H1 (cell line): Measurements from ENCODE around the gene SPRED1. TPM values are rescaled to one million over a fixed set of nuclear protein-coding genes. Genes with fewer than 3 reads are reported as not detected.

ENCODE experiments used
- CTCF ChIA-PET: fragments of 300-600 bp; sonication (Branson Sonifier 250); formaldehyde crosslinking; loops from one replicate; lab custom pipeline; 2021; ENCODE audit not compliant: partially characterized antibody; lab: Charles Lee
- POLR2A ChIA-PET: fragments of 300-600 bp; sonication (Branson Sonifier 250); formaldehyde crosslinking; loops from one replicate; lab custom pipeline; 2021; ENCODE audit warnings: inconsistent platforms; ENCODE audit not compliant: partially characterized antibody; lab: Charles Lee
- DNase-seq, 2 experiments: peaks; one replicate each; pipeline versions ENCODE4 v3.0.0 to v3.0.0-alpha.2; 2010 to 2022; ENCODE audit warnings: low spot score in 2 of 2, low read depth in 1 of 2, mixed read lengths in 1 of 2
- FAIRE-seq: peaks from 2 replicates; lab custom pipeline; 2011; peaks lifted over from hg19 to GRCh38; lab: Jason Lieb, UNC
- H2AFZ ChIP-seq: 2 replicates; pipeline ENCODE4 v1.8.1; 2012; ENCODE audit warnings: low read length, inconsistent platforms
- H2AK5ac ChIP-seq: 2 replicates; pipeline ENCODE4 v1.6.1; 2013; ENCODE audit warnings: low read depth, low read length
- H2BK120ac ChIP-seq: replicated peaks from 2 replicates; pipeline ENCODE3; 2013; ENCODE audit warnings: low read depth, low read length, inconsistent platforms
- H2BK12ac ChIP-seq: 2 replicates; pipeline ENCODE4 v1.6.1; 2013; ENCODE audit warnings: low read depth, low read length
- H2BK15ac ChIP-seq: 2 replicates; pipeline ENCODE4 v1.6.1; 2013; ENCODE audit warnings: low read length
- H2BK20ac ChIP-seq: 2 replicates; pipeline ENCODE4 v1.6.1; 2013; ENCODE audit warnings: low read length
- H2BK5ac ChIP-seq: 2 replicates; pipeline ENCODE4 v1.6.1; 2013; ENCODE audit warnings: low read depth, low read length
- H3K14ac ChIP-seq: 2 replicates; pipeline ENCODE4 v1.6.1; 2013; ENCODE audit warnings: inconsistent platforms; ENCODE audit not compliant: insufficient read length
- H3K18ac ChIP-seq: 2 replicates; pipeline ENCODE4 v1.6.1; 2013; ENCODE audit warnings: low read length; ENCODE audit errors: extremely low read depth
- H3K23ac ChIP-seq: 2 replicates; pipeline ENCODE4 v1.6.1; 2013; ENCODE audit warnings: inconsistent platforms; ENCODE audit not compliant: insufficient read length
- H3K23me2 ChIP-seq: 2 replicates; pipeline ENCODE4 v1.6.1; 2013; ENCODE audit warnings: low read depth, low read length
- H3K27ac ChIP-seq: 2 replicates; pipeline ENCODE4 v1.6.1; 2011; ENCODE audit warnings: low read depth, low read length, inconsistent platforms
- H3K27me3 ChIP-seq, 4 experiments: replicated peaks in 1 of 4; 1 replicate in 1 of 4; 2 replicates in 3 of 4; pipeline versions ENCODE4 v1.6.1 to v1.8.1; 2011 to 2013; ENCODE audit warnings: low read length in 3 of 4, mild to moderate bottlenecking in 3 of 4, inconsistent platforms in 2 of 4, mixed read lengths in 2 of 4, moderate library complexity in 1 of 4; ENCODE audit not compliant: control insufficient read depth in 3 of 4, insufficient read depth in 3 of 4; ENCODE audit errors: extremely low read depth in 1 of 4
- H3K36me3 ChIP-seq, 4 experiments: 2 replicates each; pipeline versions ENCODE4 v1.6.1 to v1.8.1; 2011 to 2013; ENCODE audit warnings: mild to moderate bottlenecking in 4 of 4, low read length in 3 of 4, moderate library complexity in 2 of 4, control low read depth in 1 of 4, inconsistent platforms in 1 of 4; ENCODE audit not compliant: insufficient read depth in 4 of 4, control insufficient read depth in 2 of 4
- H3K4ac ChIP-seq: replicated peaks from 2 replicates; pipeline ENCODE3; 2013; ENCODE audit warnings: low read length, low read depth, mixed read lengths, inconsistent platforms; ENCODE audit not compliant: insufficient read length
- H3K4me1 ChIP-seq, 4 experiments: replicated peaks in 1 of 4; 1 replicate in 1 of 4; 2 replicates in 3 of 4; pipeline versions ENCODE4 v1.6.1 to v1.8.1; 2011 to 2013; ENCODE audit warnings: low read length in 3 of 4, inconsistent platforms in 2 of 4, mixed read lengths in 1 of 4; ENCODE audit not compliant: insufficient read depth in 4 of 4, control insufficient read depth in 3 of 4
- H3K4me2 ChIP-seq, 2 experiments: 2 replicates each; pipeline versions ENCODE4 v1.6.1 to v1.8.1; 2011 to 2013; ENCODE audit warnings: low read depth in 2 of 2, low read length in 2 of 2, control low read depth in 1 of 2, inconsistent platforms in 1 of 2, mild to moderate bottlenecking in 1 of 2; ENCODE audit not compliant: insufficient read depth in 1 of 2
- H3K4me3 ChIP-seq, 4 experiments: fragments of 200-600, 300-600 bp in 1 of 4; sonication (generic), shearing (Covaris generic), sonication (Bioruptor Twin) in 1 of 4; 2 replicates each; pipeline versions ENCODE4 v1.5.1 to v1.8.1; 2011 to 2016; ENCODE audit warnings: low read length in 4 of 4, low read depth in 3 of 4, control low read depth in 2 of 4, inconsistent platforms in 2 of 4, mild to moderate bottlenecking in 2 of 4, mixed read lengths in 1 of 4, moderate library complexity in 1 of 4; ENCODE audit not compliant: insufficient read depth in 2 of 4; ENCODE audit errors: extremely low read depth in 1 of 4
- H3K56ac ChIP-seq: replicated peaks from 2 replicates; pipeline ENCODE3; 2013; ENCODE audit warnings: low read depth, mild to moderate bottlenecking, mixed read lengths, low read length, inconsistent platforms; ENCODE audit not compliant: insufficient read length
- H3K79me1 ChIP-seq: 2 replicates; pipeline ENCODE4 v1.6.1; 2013; ENCODE audit warnings: low read depth, low read length, control low read depth
- H3K79me2 ChIP-seq, 2 experiments: 2 replicates each; pipeline versions ENCODE4 v1.6.1 to v1.8.1; 2012 to 2013; ENCODE audit warnings: low read length in 2 of 2, mild to moderate bottlenecking in 2 of 2, inconsistent platforms in 1 of 2; ENCODE audit not compliant: insufficient read depth in 2 of 2, control insufficient read depth in 1 of 2
- H3K9ac ChIP-seq, 4 experiments: replicated peaks in 1 of 4; 1 replicate in 1 of 4; 2 replicates in 3 of 4; pipeline versions ENCODE4 v1.6.1 to v1.8.1; 2011 to 2013; ENCODE audit warnings: low read depth in 3 of 4, low read length in 3 of 4, control low read depth in 2 of 4, mild to moderate bottlenecking in 2 of 4, moderate library complexity in 2 of 4, inconsistent platforms in 1 of 4; ENCODE audit errors: extremely low read depth in 1 of 4
- H3K9me3 ChIP-seq, 2 experiments: 2 replicates each; pipeline versions ENCODE4 v1.6.1 to v1.8.1; 2012 to 2013; ENCODE audit warnings: mild to moderate bottlenecking in 2 of 2, moderate library complexity in 2 of 2, control low read depth in 1 of 2, inconsistent platforms in 1 of 2, low read depth in 1 of 2, low read length in 1 of 2, mixed read lengths in 1 of 2; ENCODE audit not compliant: insufficient read depth in 2 of 2
- H4K20me1 ChIP-seq, 2 experiments: replicated peaks in 1 of 2; 2 replicates each; pipeline versions ENCODE3 to v1.8.1; 2011 to 2013; ENCODE audit warnings: inconsistent platforms in 2 of 2, low read length in 2 of 2, mild to moderate bottlenecking in 1 of 2; ENCODE audit not compliant: insufficient read depth in 2 of 2, control insufficient read depth in 1 of 2
- H4K5ac ChIP-seq: 2 replicates; pipeline ENCODE4 v1.6.1; 2013; ENCODE audit warnings: low read length, low read depth, mixed read lengths, inconsistent platforms; ENCODE audit not compliant: insufficient read length
- H4K8ac ChIP-seq: 2 replicates; pipeline ENCODE4 v1.8.0; 2013; ENCODE audit warnings: mild to moderate bottlenecking, moderate library complexity, low read length, inconsistent platforms; ENCODE audit not compliant: insufficient read depth; ENCODE audit errors: extremely low read depth
- H4K91ac ChIP-seq: replicated peaks from 2 replicates; pipeline ENCODE3; 2013; ENCODE audit warnings: low read length, mixed read lengths, inconsistent platforms; ENCODE audit not compliant: insufficient read length
- CBX8 ChIP-seq: fragments of 300-800, 300-1000 bp; sonication (generic); IDR thresholded peaks from 2 replicates; pipeline ENCODE4 v1.7.1; 2016; ENCODE audit warnings: low read depth, low read length, borderline replicate concordance
- CEBPB ChIP-seq: IDR thresholded peaks from 2 replicates; pipeline ENCODE4 v1.6.1; 2012; ENCODE audit warnings: low read depth, low read length
- GTF2F1 ChIP-seq: IDR thresholded peaks from 2 replicates; pipeline ENCODE4 v1.6.1; 2012; ENCODE audit warnings: low read depth, low read length, improper control_type of control experiment, borderline replicate concordance
- KDM4A ChIP-seq: IDR thresholded peaks from one replicate; pipeline ENCODE4 v1.7.1; 2012; ENCODE audit warnings: low read depth, mild to moderate bottlenecking, moderate library complexity, low read length, inconsistent platforms; ENCODE audit not compliant: severe bottlenecking
- KDM5A ChIP-seq: fragments of 200-600 bp; IDR thresholded peaks from 2 replicates; pipeline ENCODE4 v1.7.1; 2012; ENCODE audit warnings: mild to moderate bottlenecking, low read length, inconsistent platforms, mixed read lengths
- MAFK ChIP-seq: IDR thresholded peaks from 2 replicates; pipeline ENCODE4 v1.6.1; 2012; ENCODE audit warnings: low read depth, mild to moderate bottlenecking, improper control_type of control experiment, low read length
- RXRA ChIP-seq: IDR thresholded peaks from 2 replicates; pipeline ENCODE4 v1.6.1; 2011; ENCODE audit warnings: low read depth, mild to moderate bottlenecking, low read length, moderate library complexity; ENCODE audit not compliant: insufficient read depth
- SAP30 ChIP-seq: fragments of 300-600 bp; sonication (generic); IDR thresholded peaks from 2 replicates; pipeline ENCODE4 v1.7.1; 2012; ENCODE audit warnings: low read length, moderate library complexity, mild to moderate bottlenecking, inconsistent platforms; ENCODE audit not compliant: insufficient read depth, insufficient replicate concordance
- SIRT6 ChIP-seq: IDR thresholded peaks from one replicate; pipeline ENCODE4 v1.7.1; 2012; ENCODE audit warnings: low read length, inconsistent platforms
- SP4 ChIP-seq: IDR thresholded peaks from 2 replicates; pipeline ENCODE4 v1.6.1; 2012; ENCODE audit warnings: low read length, inconsistent platforms
- TCF12 ChIP-seq: IDR thresholded peaks from 2 replicates; pipeline ENCODE4 v1.6.1; 2011; ENCODE audit warnings: low read depth, mild to moderate bottlenecking, low read length
- ZNF274 ChIP-seq: IDR thresholded peaks from 2 replicates; pipeline ENCODE4 v1.7.0; 2012; ENCODE audit warnings: low read length, borderline replicate concordance; ENCODE audit errors: extremely low read depth
- polyA plus RNA-seq, 7 experiments: library from polyadenylated mRNA; depleted of rRNA in 3 of 7; stranded (reverse) in 5 of 7; unstranded in 2 of 7; fragments of >200 nt in 5 of 7; fragments of 200-250 nt in 2 of 7; gene quantifications; 1 replicate in 5 of 7; 2 replicates in 1 of 7; 4 replicates in 1 of 7; pipeline versions ENCODE4 v1.2.1 to v1.2.3, GENCODE V29; 2011 to 2013; ENCODE audit warnings: missing spikeins in 2 of 7, mixed read lengths in 2 of 7
- total RNA-seq: library from RNA; stranded (reverse); fragmentation: NEBNext Ultra II Directional; extraction: Animal tissue kit (Norgen Biotek cat#: 25700); gene quantifications from 2 replicates; pipeline ENCODE4 v1.2.1, GENCODE V29; 2021
- TF ChIP-seq, protein P1 (sequence below), 3 experiments: IDR thresholded peaks; 1 replicate in 2 of 3; 2 replicates in 1 of 3; pipeline versions ENCODE4 v1.5.1 to v1.6.1; 2011; ENCODE audit warnings: low read length in 3 of 3, mild to moderate bottlenecking in 3 of 3, inconsistent platforms in 2 of 3, low read depth in 1 of 3, moderate library complexity in 1 of 3; ENCODE audit not compliant: insufficient read depth in 1 of 3; ENCODE audit errors: control extremely low read depth in 1 of 3

The SPRED1 gene
- total and polyA plus RNA-seq, 2 of the 8 experiments (the other 6 are each of a cell fraction or from before 2014, with no cell fraction given), result 5.5 to 30.3 TPM

- no peaks in the 10 kb centered on the region for H3K23me2 ChIP-seq
- no peak overlapping the region for H3K4me3 ChIP-seq
- H2BK120ac ChIP-seq, result no peak overlapping the region
- H4K91ac ChIP-seq, result no peak overlapping the region
- no peak overlapping the region for H3K14ac ChIP-seq
- no peak overlapping the region for H3K4me2 ChIP-seq
- H2BK20ac ChIP-seq, result no peak overlapping the region
- no peak overlapping the region for H3K9ac ChIP-seq
- H2AK5ac ChIP-seq, result no peak overlapping the region
- H2AFZ ChIP-seq, result no peak overlapping the region
- H3K4me1 ChIP-seq, result no peaks in the 10 kb centered on the region
- H2BK12ac ChIP-seq, result no peak overlapping the region
- no peak overlapping the region for H4K5ac ChIP-seq
- H3K79me2 ChIP-seq, result no peaks in the 10 kb centered on the region
- no peak overlapping the region for H3K56ac ChIP-seq
- ChIA-PET POLR2A (interaction anchor here (0.9 kb wide), 1 partner anchor 24 kb away, joined by 3 read pairs; no protein-coding TSS in a partner anchor), CTCF (no interaction called here)
- H3K18ac ChIP-seq, result no peak overlapping the region
- FAIRE-seq (no peak), DNase-seq (no peak)
- H3K27me3 ChIP-seq, result no peaks in the 10 kb centered on the region
- H3K79me1 ChIP-seq, result no peaks in the 10 kb centered on the region; the same call in 1 of the 2 replicates
- H4K8ac ChIP-seq, result no peak overlapping the region
- H3K4ac ChIP-seq, result no peak overlapping the region
- H2BK5ac ChIP-seq, result no peak overlapping the region
- H4K20me1 ChIP-seq, result no peaks in the 10 kb centered on the region
- no peak overlapping the region for H3K27ac ChIP-seq
- H3K36me3 ChIP-seq, result no peaks in the 10 kb centered on the region
- H2BK15ac ChIP-seq, result no peak overlapping the region
- H3K9me3 ChIP-seq, result no peaks in the 10 kb centered on the region
- no peak overlapping the region for H3K23ac ChIP-seq
- TF ChIP-seq KDM4A, result no peak
- no peak for TF ChIP-seq GTF2F1
- TF ChIP-seq TCF12, result no peak
- no peak for TF ChIP-seq ZNF274
- no peak for TF ChIP-seq SP4
- TF ChIP-seq SAP30, result no peak
- TF ChIP-seq CBX8, result no peak
- no peak for TF ChIP-seq RXRA
- no peak for TF ChIP-seq MAFK
- no peak for TF ChIP-seq KDM5A
- no peak for TF ChIP-seq CEBPB
- no peak for TF ChIP-seq SIRT6
- TF ChIP-seq, protein P1, sequence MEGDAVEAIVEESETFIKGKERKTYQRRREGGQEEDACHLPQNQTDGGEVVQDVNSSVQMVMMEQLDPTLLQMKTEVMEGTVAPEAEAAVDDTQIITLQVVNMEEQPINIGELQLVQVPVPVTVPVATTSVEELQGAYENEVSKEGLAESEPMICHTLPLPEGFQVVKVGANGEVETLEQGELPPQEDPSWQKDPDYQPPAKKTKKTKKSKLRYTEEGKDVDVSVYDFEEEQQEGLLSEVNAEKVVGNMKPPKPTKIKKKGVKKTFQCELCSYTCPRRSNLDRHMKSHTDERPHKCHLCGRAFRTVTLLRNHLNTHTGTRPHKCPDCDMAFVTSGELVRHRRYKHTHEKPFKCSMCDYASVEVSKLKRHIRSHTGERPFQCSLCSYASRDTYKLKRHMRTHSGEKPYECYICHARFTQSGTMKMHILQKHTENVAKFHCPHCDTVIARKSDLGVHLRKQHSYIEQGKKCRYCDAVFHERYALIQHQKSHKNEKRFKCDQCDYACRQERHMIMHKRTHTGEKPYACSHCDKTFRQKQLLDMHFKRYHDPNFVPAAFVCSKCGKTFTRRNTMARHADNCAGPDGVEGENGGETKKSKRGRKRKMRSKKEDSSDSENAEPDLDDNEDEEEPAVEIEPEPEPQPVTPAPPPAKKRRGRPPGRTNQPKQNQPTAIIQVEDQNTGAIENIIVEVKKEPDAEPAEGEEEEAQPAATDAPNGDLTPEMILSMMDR (IDR thresholded peaks at IDR 0.05; ENCODE audit: control extremely low read depth in 1 of 3, insufficient read depth in 1 of 3, low read depth in 1 of 3, low read length in 3 of 3), result no peak
Measured at GRCh38 chr15:38227941-38228340, 24.7 kb upstream of the SPRED1 start.
